PC-9 (cell line): ENCODE data around the gene SHROOM2. TPM values are rescaled to one million over a fixed set of nuclear protein-coding genes. Genes with fewer than 3 reads are reported as not detected.

ENCODE experiments used
- BruUV-seq: library from RNA; stranded (reverse); fragments of 400-500 nt; replicated peaks from 2 replicates; lab custom pipeline; 2021; lab: Mats Ljungman, UMichigan
- CTCF ChIA-PET: fragments of 300-600 bp; sonication (Branson Sonifier 250); formaldehyde crosslinking; loops from one replicate; lab custom pipeline; 2022; ENCODE audit warnings: antibody characterized with exemption; lab: Charles Lee
- POLR2A ChIA-PET: fragments of 300-600 bp; sonication (Branson Sonifier 250); formaldehyde crosslinking; loops from one replicate; lab custom pipeline; 2022; ENCODE audit warnings: antibody characterized with exemption; ENCODE audit not compliant: unreplicated experiment; lab: Charles Lee
- DNase-seq, 2 experiments: peaks; one replicate each; pipeline versions ENCODE4 v3.0.0 to v3.0.0-alpha.2; 2015 to 2022; ENCODE audit warnings: mixed read lengths in 1 of 2
- H2AFZ ChIP-seq: fragments of 200-600 bp; sonication (generic); 2 replicates; pipeline ENCODE4 v1.8.1; 2017; ENCODE audit warnings: antibody characterized with exemption
- H3F3A ChIP-seq: fragments of 200-600 bp; sonication (generic); 2 replicates; pipeline ENCODE4 v1.8.1; 2017; ENCODE audit warnings: antibody characterized with exemption, mild to moderate bottlenecking, low read depth; ENCODE audit not compliant: insufficient read depth
- H3K27ac ChIP-seq: fragments of 200-600 bp; sonication (generic); 2 replicates; pipeline ENCODE4 v1.6.1; 2016; ENCODE audit warnings: mixed run types
- H3K27me3 ChIP-seq: fragments of 200-600 bp; sonication (generic); 2 replicates; pipeline ENCODE4 v1.6.1; 2016; ENCODE audit warnings: low read depth, mixed run types; ENCODE audit not compliant: insufficient read depth
- H3K36me3 ChIP-seq: fragments of 200-600 bp; sonication (generic); 2 replicates; pipeline ENCODE4 v1.6.1; 2016; ENCODE audit warnings: low read depth, mixed run types
- H3K4me1 ChIP-seq: fragments of 200-600 bp; sonication (generic); replicated peaks from 2 replicates; pipeline ENCODE4 v1.6.1; 2016; ENCODE audit warnings: mixed run types; ENCODE audit not compliant: insufficient read depth
- H3K4me2 ChIP-seq: fragments of 200-600 bp; sonication (generic); 2 replicates; pipeline ENCODE4 v1.6.1; 2017; ENCODE audit warnings: mixed run types
- H3K4me3 ChIP-seq: fragments of 200-600 bp; sonication (generic); 2 replicates; pipeline ENCODE4 v1.6.1; 2016; ENCODE audit warnings: mixed run types
- H3K79me2 ChIP-seq: fragments of 200-600 bp; sonication (generic); 2 replicates; pipeline ENCODE4 v1.6.1; 2017; ENCODE audit warnings: low read depth, mixed run types
- H3K9me2 ChIP-seq: fragments of 200-600 bp; sonication (generic); 2 replicates; pipeline ENCODE4 v1.8.1; 2017; ENCODE audit warnings: mild to moderate bottlenecking; ENCODE audit not compliant: insufficient read depth
- H3K9me3 ChIP-seq: fragments of 200-600 bp; sonication (generic); 2 replicates; pipeline ENCODE4 v1.8.1; 2016; ENCODE audit warnings: low read depth; ENCODE audit not compliant: insufficient read depth
- H4K20me1 ChIP-seq: fragments of 200-600 bp; sonication (generic); 2 replicates; pipeline ENCODE4 v1.8.1; 2017; ENCODE audit not compliant: insufficient read depth
- EZH2 ChIP-seq: fragments of 200-600 bp; sonication (generic); IDR thresholded peaks from 2 replicates; pipeline ENCODE4 v1.8.0; 2017; ENCODE audit warnings: antibody characterized with exemption, low read depth
- intact Hi-C: fragments of 100-400 bp; cut with micrococcal nuclease; formaldehyde crosslinking; loops from one replicate; pipeline ENCODE4 v1.10.0; 2022; ENCODE audit not compliant: unreplicated experiment
- total RNA-seq: library from RNA; stranded (reverse); gene quantifications from 2 replicates; pipeline ENCODE4 v1.2.3, GENCODE V29; 2021
- TF ChIP-seq, protein P1 (sequence below): fragments of 200-600 bp; sonication (generic); conservative IDR thresholded peaks from 2 replicates; pipeline ENCODE4 v1.6.1; 2017; ENCODE audit warnings: mixed run types, antibody characterized with exemption, mild to moderate bottlenecking, moderate library complexity

SHROOM2 gene
- total RNA-seq, 1 experiment from 2014 or later = 0.17 TPM

GRCh38 chrX:9995855-9996339 is 209.7 kb downstream of the SHROOM2 start:
- no peak overlapping the region for H3K4me3 ChIP-seq
- H3F3A ChIP-seq = no peaks in the 10 kb centered on the region
- no peaks in the 10 kb centered on the region for H3K36me3 ChIP-seq
- ChIA-PET POLR2A (no interaction called here), CTCF (interaction anchor here (0.6 kb wide), 1 partner anchor 126 kb away, joined by 3 read pairs; no protein-coding TSS in a partner anchor)
- intact Hi-C loops = loop anchor here (1.0 kb wide), 1 partner anchor 123 kb away; no protein-coding TSS in a partner anchor
- no peak for TF ChIP-seq EZH2
- TF ChIP-seq, protein P1, sequence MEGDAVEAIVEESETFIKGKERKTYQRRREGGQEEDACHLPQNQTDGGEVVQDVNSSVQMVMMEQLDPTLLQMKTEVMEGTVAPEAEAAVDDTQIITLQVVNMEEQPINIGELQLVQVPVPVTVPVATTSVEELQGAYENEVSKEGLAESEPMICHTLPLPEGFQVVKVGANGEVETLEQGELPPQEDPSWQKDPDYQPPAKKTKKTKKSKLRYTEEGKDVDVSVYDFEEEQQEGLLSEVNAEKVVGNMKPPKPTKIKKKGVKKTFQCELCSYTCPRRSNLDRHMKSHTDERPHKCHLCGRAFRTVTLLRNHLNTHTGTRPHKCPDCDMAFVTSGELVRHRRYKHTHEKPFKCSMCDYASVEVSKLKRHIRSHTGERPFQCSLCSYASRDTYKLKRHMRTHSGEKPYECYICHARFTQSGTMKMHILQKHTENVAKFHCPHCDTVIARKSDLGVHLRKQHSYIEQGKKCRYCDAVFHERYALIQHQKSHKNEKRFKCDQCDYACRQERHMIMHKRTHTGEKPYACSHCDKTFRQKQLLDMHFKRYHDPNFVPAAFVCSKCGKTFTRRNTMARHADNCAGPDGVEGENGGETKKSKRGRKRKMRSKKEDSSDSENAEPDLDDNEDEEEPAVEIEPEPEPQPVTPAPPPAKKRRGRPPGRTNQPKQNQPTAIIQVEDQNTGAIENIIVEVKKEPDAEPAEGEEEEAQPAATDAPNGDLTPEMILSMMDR = peak; percentile 92
- H3K4me1 ChIP-seq = no peaks in the 10 kb centered on the region
- H3K9me2 ChIP-seq = no peaks in the 10 kb centered on the region
- no TSS peak for BruUV-seq
- no peaks in the 10 kb centered on the region for H3K27me3 ChIP-seq
- no peaks in the 10 kb centered on the region for H3K79me2 ChIP-seq
- DNase-seq = peak; percentile 52 to 69
- no peak overlapping the region for H2AFZ ChIP-seq
- no peak overlapping the region for H3K27ac ChIP-seq
- H3K4me2 ChIP-seq = peak overlapping the region; percentile 51; the same call in 1 of the 2 replicates
- H4K20me1 ChIP-seq = no peaks in the 10 kb centered on the region
- H3K9me3 ChIP-seq = no peaks in the 10 kb centered on the region; the same call in 1 of the 2 replicates

GRCh38 chrX:9997041-9997440 is 210.8 kb downstream of the SHROOM2 start:
- Histone ChIP-seq H3K4me3 (no peak overlapping the region), H3K4me1 (no peaks in the 10 kb centered on the region), H3F3A (no peaks in the 10 kb centered on the region), H3K27me3 (no peaks in the 10 kb centered on the region), H3K4me2 (no peak overlapping the region), H3K9me3 (no peaks in the 10 kb centered on the region; the same call in 1 of the 2 replicates), H3K9me2 (no peaks in the 10 kb centered on the region), H3K27ac (no peak overlapping the region), H4K20me1 (no peaks in the 10 kb centered on the region), H2AFZ (no peak overlapping the region), H3K79me2 (no peaks in the 10 kb centered on the region), H3K36me3 (no peaks in the 10 kb centered on the region)
- CTCF ChIA-PET = no interaction called here
- intact Hi-C loops = no loop called here
- POLR2A ChIA-PET = no interaction called here
- no TSS peak for BruUV-seq
- DNase-seq = no peak
- TF ChIP-seq, protein P1 = no peak
- no peak for TF ChIP-seq EZH2

DNA sequence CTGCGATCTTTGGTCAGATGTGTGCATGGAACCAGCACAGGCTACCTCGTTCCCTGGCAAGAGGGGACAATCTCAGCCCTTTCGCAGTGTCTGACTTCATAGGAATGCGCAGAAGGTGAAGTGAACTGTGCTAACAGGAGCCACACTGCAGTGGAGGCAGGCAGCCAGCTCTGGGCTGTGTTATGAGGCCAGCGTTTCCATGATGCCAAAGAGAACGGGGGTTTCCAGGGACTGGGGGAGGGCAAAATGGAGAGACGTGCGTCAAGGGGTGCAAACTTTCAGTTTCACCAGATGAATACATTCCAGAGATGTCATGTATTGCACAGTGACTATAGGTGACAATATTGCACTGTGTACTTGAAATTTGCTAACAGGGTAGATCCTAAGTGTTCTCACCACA is 211.3 kb downstream of the SHROOM2 start:
- peaks cover 2% of the 10 kb centered on the region; the same call in 1 of the 2 replicates for H3F3A ChIP-seq
- H3K27ac ChIP-seq = no peak overlapping the region
- DNase-seq = no peak
- no peaks in the 10 kb centered on the region for H3K9me2 ChIP-seq
- H3K36me3 ChIP-seq = no peaks in the 10 kb centered on the region
- CTCF ChIA-PET = no interaction called here
- H3K9me3 ChIP-seq = no peaks in the 10 kb centered on the region; the same call in 1 of the 2 replicates
- H3K4me1 ChIP-seq = no peaks in the 10 kb centered on the region
- intact Hi-C loops = no loop called here
- no TSS peak for BruUV-seq
- no peaks in the 10 kb centered on the region for H3K27me3 ChIP-seq
- H4K20me1 ChIP-seq = no peaks in the 10 kb centered on the region
- TF ChIP-seq, protein P1 = no peak
- TF ChIP-seq EZH2 = no peak
- H3K79me2 ChIP-seq = no peaks in the 10 kb centered on the region
- H3K4me2 ChIP-seq = no peak overlapping the region
- POLR2A ChIA-PET = no interaction called here
- no peak overlapping the region for H3K4me3 ChIP-seq
- H2AFZ ChIP-seq = no peak overlapping the region

Other genes with a start within 250 kb of the SHROOM2 start
- not detected in 2 replicates for gene GPR143, start 20.6 kb upstream of the SHROOM2 start, total RNA-seq
- not detected in 2 replicates for gene CLDN34, start 180.9 kb downstream of the SHROOM2 start, total RNA-seq